Testis (tissue), 3 donors: ENCODE data around the gene NFATC3. TPM values are rescaled to one million over a fixed set of nuclear protein-coding genes. Genes with fewer than 3 reads are reported as not detected.
"Not testable (repeated sequence)": the region's sequence is repeated elsewhere in the genome, so short reads cannot be mapped to it uniquely, and the experiment has no call there.

Experiments
- DNase-seq: peaks from one replicate; pipeline ENCODE4 v3.0.0-alpha.2; 2019
- H3K27ac ChIP-seq, 2 donors: fragments of 200-600 bp; sonication (generic); one replicate each; pipeline ENCODE4 v1.5.1; 2019
- H3K27me3 ChIP-seq: fragments of 200-600 bp; sonication (generic); one replicate; pipeline ENCODE4 v1.5.1; 2019
- H3K36me3 ChIP-seq: fragments of 200-600 bp; sonication (generic); one replicate; pipeline ENCODE4 v1.5.1; 2017; ENCODE audit warnings: low read depth; ENCODE audit errors: missing control alignments
- H3K4me1 ChIP-seq: fragments of 200-600 bp; sonication (generic); one replicate; pipeline ENCODE4 v1.5.1; 2019
- H3K4me3 ChIP-seq, 2 donors: fragments of 200-600 bp; sonication (generic); one replicate each; pipeline ENCODE4 v1.5.1; 2017 to 2019
- H3K9me3 ChIP-seq: fragments of 200-600 bp; sonication (generic); one replicate; pipeline ENCODE4 v1.5.1; 2017
- CTCF ChIP-seq, 3 experiments: fragments of 450-650 bp in 2 of 3; fragments of 200-600 bp in 1 of 3; sonication (generic) in 1 of 3; IDR thresholded peaks; one replicate each; pipeline ENCODE4 v1.5.1; 2016 to 2019; ENCODE audit warnings: antibody characterized with exemption in 3 of 3, mild to moderate bottlenecking in 2 of 3, moderate library complexity in 1 of 3
- POLR2A ChIP-seq: fragments of 450-650 bp; IDR thresholded peaks from one replicate; pipeline ENCODE4 v1.6.1; 2017; ENCODE audit warnings: antibody characterized with exemption, mild to moderate bottlenecking, moderate library complexity
- WGBS, 2 donors: methylation state at CpG; one replicate each; pipeline ENCODE4 v1.1.5; 2018; 5-methylcytosine and 5-hydroxymethylcytosine counted together
- intact Hi-C: fragments of 100-400 bp; cut with DNase I; formaldehyde crosslinking; loops from one replicate; pipeline ENCODE4 v1.15.1; 2023; ENCODE audit warnings: low total_unique reads
- polyA plus RNA-seq: library from polyadenylated mRNA; stranded (reverse); fragments of 350-450 nt; fragmentation: Illumina TruSeq; extraction: RNeasy Lipid Tissue Mini Kit (QIAGEN cat#74804); gene quantifications from one replicate; pipeline ENCODE4 v1.2.3, GENCODE V29; 2014; ENCODE audit warnings: low read depth, low replicate concordance; ENCODE audit not compliant: insufficient read depth
- total RNA-seq, 2 donors: library from RNA; depleted of rRNA; stranded (reverse); fragments of >200 nt; gene quantifications; one replicate each; pipeline ENCODE4 v1.2.3, GENCODE V29; 2016

The NFATC3 gene
- total and polyA plus RNA-seq, 3 donors from 2014 or later, result 78.0 to 115 (median 94.7) TPM

- WGBS, 2 donors, result 92% methylated on average over 2 of the region's 2 CpGs
- intact Hi-C loops, result no loop called here
- Histone ChIP-seq H3K4me3 (no peak overlapping the region), H3K36me3 (no peaks in the 10 kb centered on the region), H3K9me3 (no peaks in the 10 kb centered on the region), H3K4me1 (peaks cover 5% of the 10 kb centered on the region), H3K27ac (no peak overlapping the region), H3K27me3 (no peaks in the 10 kb centered on the region)
- TF ChIP-seq CTCF (IDR thresholded peaks at IDR 0.05), result no peak
- TF ChIP-seq POLR2A, result no peak
- no peak for DNase-seq
These were observed 46.9 kb downstream of the NFATC3 start for GRCh38 chr16:68131813-68132706.

GRCh38 chr16:68133000-68133399, 47.8 kb downstream of the NFATC3 start:
- H3K36me3 ChIP-seq, H3K4me3 ChIP-seq, H3K4me1 ChIP-seq, H3K27ac ChIP-seq, intact Hi-C loops, H3K27me3 ChIP-seq, DNase-seq, H3K9me3 ChIP-seq: not testable (repeated sequence)
- 80 to 87% methylated on average over 4 of the region's 4 CpGs for WGBS, 2 donors

- DNase-seq, result no peak
- Histone ChIP-seq H3K27ac (no peak overlapping the region), H3K36me3 (no peaks in the 10 kb centered on the region), H3K4me3 (no peak overlapping the region), H3K9me3 (no peaks in the 10 kb centered on the region), H3K27me3 (no peaks in the 10 kb centered on the region), H3K4me1 (peaks cover 5% of the 10 kb centered on the region)
- intact Hi-C loops, result no loop called here
- WGBS, 2 donors, result 72 to 86% methylated on average over 1 of the region's 1 CpG
- TF ChIP-seq CTCF (IDR thresholded peaks at IDR 0.05) (no peak), POLR2A (no peak)
These were observed 49.5 kb downstream of the NFATC3 start for GRCh38 chr16:68134644-68135043.

- H3K9me3 ChIP-seq, result no peaks in the 10 kb centered on the region
- intact Hi-C loops, result no loop called here
- no peak overlapping the region for H3K27ac ChIP-seq
- H3K36me3 ChIP-seq, result no peaks in the 10 kb centered on the region
- WGBS, 2 donors, result 92 to 96% methylated on average over 3 of the region's 3 CpGs
- TF ChIP-seq POLR2A (no peak), CTCF (IDR thresholded peaks at IDR 0.05) (no peak)
- no peak overlapping the region for H3K4me3 ChIP-seq
- H3K4me1 ChIP-seq, result peaks cover 5% of the 10 kb centered on the region
- H3K27me3 ChIP-seq, result no peaks in the 10 kb centered on the region
- DNase-seq, result no peak
These were observed 51.3 kb downstream of the NFATC3 start for GRCh38 chr16:68136515-68136914.

GRCh38 chr16:68144008-68144407, 58.8 kb downstream of the NFATC3 start:
- Histone ChIP-seq H3K27me3 (no peaks in the 10 kb centered on the region), H3K4me3 (no peak overlapping the region), H3K27ac (no peak overlapping the region), H3K9me3 (no peaks in the 10 kb centered on the region), H3K4me1 (peaks cover 7% of the 10 kb centered on the region), H3K36me3 (no peaks in the 10 kb centered on the region)
- TF ChIP-seq CTCF (IDR thresholded peaks at IDR 0.05) (no peak), POLR2A (no peak)
- WGBS, 2 donors, result 91 to 94% methylated on average over 1 of the region's 1 CpG
- no peak for DNase-seq
- intact Hi-C loops, result no loop called here
